ENCODE measurements around the gene FN1.

DNA sequence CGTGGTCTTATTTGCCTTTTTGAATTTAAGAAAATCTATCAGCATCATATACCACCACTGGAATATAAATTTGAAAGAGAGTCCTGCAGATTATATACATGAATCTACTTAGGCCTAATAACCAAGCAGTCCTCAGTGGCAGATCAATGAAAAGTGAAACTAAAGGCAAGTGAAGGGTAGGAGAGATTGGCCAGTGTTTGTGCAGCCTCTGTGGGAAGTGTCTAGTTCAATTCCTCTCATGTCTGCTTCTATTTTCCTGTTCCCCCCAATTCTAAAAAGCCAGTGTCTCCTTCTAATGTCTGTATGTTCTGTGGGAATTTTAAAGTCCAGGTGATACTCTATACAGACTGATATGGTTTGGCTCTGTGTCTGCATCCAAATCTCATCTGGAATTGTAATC is 61.9 kb downstream of the FN1 start:
- TF ChIP-seq CTCF (IDR thresholded peaks at IDR 0.05) (no peak), POLR2A (IDR thresholded peaks at IDR 0.05) (no peak)

Data from thyroid gland (tissue), 4 donors.